GM13977 (cell line): ENCODE results near the gene BARHL1.

Experiments used
- DNase-seq: peaks from one replicate; pipeline ENCODE4 v3.0.0; 2012; ENCODE audit warnings: low spot score
- CTCF ChIP-seq: IDR thresholded peaks from 2 replicates; pipeline ENCODE4 v1.5.1; 2012; ENCODE audit warnings: mild to moderate bottlenecking, control low read depth; ENCODE audit not compliant: insufficient read depth; ENCODE audit errors: extremely low read depth, missing control alignments
- in situ Hi-C: fragments of 300-500 bp; cut with MboI; formaldehyde crosslinking; loops from one replicate; pipeline ENCODE4 v1.12.0; 2022; ENCODE audit warnings: low sequenced_read_pairs, low pct_unique_long_range_greater_than_20kb, mixed read lengths, inconsistent platforms; ENCODE audit not compliant: unreplicated experiment

The BARHL1 gene

GRCh38 chr9:132606066-132606465, 23.7 kb downstream of the BARHL1 start:
- TF ChIP-seq CTCF: no peak
- no peak for DNase-seq
- in situ Hi-C loops: no loop called here

DNA sequence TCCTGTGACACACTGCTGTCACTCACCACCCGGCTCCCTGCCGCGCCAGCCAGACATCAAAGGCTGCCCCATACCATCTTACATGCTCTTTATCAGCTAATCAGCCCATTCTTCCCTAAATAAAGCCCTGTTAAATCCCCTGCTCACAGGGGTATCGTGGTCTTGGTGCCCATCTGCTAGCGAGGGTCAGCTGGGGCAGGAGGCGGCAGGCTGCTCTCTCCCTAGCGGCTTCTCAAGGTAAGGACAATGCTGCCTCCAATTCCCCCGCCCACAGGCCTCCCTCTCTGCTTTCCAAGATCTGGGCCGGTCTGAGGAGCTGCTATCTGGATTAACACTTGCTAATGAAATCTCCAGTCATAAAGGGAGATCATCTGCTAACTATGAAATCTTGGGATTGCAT, 26.8 kb downstream of the BARHL1 start:
- in situ Hi-C loops: no loop called here
- no peak for DNase-seq
- TF ChIP-seq CTCF: no peak

DNA sequence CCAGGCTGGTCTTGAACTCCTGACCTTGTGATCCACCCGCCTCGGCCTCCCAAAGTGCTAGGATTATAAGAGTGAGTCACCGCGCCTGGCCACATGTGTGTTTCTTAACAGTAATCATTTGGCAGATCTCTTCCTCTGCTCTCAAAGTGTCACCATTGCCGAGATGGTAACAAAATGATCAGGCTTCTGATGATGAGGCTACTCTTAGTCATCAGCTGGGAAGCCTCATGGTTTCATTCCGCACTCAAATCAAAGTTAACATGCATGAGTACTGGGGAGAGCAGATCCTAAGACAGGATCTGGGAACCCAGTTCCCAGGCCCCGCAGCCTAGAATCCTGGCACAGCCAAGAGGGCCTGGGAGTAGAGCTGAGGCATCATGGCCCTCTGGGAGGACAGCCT, 27.4 kb downstream of the BARHL1 start:
- TF ChIP-seq CTCF: no peak
- DNase-seq: no peak
- in situ Hi-C loops: no loop called here

DNA sequence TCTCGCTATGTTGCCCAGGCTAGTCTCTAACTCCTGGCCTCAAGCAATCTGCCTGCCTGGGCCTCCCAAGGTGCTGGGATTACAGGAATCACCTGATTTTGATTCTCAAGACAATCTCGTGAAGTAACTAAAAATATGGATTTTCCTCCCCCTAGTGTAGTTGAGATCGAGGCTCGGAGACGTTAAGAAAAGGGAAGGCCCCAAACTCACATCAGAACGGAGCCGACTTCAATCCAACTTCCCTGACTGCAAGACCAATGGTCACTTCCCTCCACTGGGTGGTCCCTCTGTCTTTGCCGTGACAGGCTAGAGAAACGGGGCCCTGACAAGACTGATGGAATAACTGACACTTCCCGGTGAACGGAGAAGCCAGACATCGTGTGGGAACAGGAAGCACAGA, 28.3 kb downstream of the BARHL1 start:
- no peak for DNase-seq
- in situ Hi-C loops: no loop called here

GRCh38 chr9:132614324-132614723, 31.9 kb downstream of the BARHL1 start:
- in situ Hi-C loops: no loop called here
- no peak for DNase-seq
- no peak for TF ChIP-seq CTCF

More for the DNA sequence above, 28.3 kb downstream of the BARHL1 start:
- TF ChIP-seq CTCF: no peak

DNA sequence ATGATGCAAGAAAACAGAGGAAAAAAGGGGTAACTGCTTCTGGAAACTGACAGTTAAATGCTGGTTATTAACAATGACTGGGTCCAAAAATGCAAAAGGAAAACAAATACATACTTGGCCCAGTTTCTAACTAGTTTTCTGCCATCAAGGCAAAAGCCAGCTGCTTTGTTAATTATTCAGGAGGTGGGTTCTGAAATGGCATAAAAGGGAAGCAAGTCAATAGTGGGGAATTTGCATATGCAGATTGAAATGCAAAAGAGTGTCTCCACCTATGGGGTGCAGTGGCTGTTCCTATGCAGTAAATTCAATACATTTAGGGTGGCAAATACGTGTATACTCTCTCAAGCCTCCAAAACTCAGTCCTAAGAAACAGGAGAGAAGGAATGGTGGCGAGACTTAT, 33.4 kb downstream of the BARHL1 start:
- in situ Hi-C loops: no loop called here
- TF ChIP-seq CTCF: no peak
- no peak for DNase-seq

GRCh38 chr9:132616725-132617124, 34.3 kb downstream of the BARHL1 start:
- in situ Hi-C loops: no loop called here
- TF ChIP-seq CTCF: no peak
- DNase-seq: no peak
